Astrocyte of the cerebellum (primary cell): ENCODE data around the gene UFL1.

Experiments
- DNase-seq: peaks from one replicate; pipeline ENCODE4 v3.0.0-alpha.2; 2011; ENCODE audit warnings: low read depth
- H3K4me3 ChIP-seq: 2 replicates; pipeline ENCODE4 v1.5.1; 2011; ENCODE audit warnings: mild to moderate bottlenecking, low read depth, low read length, moderate library complexity
- CTCF ChIP-seq: IDR thresholded peaks from 2 replicates; pipeline ENCODE4 v1.5.1; 2012; ENCODE audit warnings: low read length, low read depth, moderate library complexity, mild to moderate bottlenecking; ENCODE audit errors: missing control alignments
- in situ Hi-C: cut with HindIII; loops from 2 replicates; pipeline ENCODE4 v1.10.0; 2017; ENCODE audit warnings: low sequenced_read_pairs

Gene UFL1

GRCh38 chr6:96563853-96564252, 42.2 kb downstream of the UFL1 start:
- in situ Hi-C loops = no loop called here
- no peak overlapping the region for H3K4me3 ChIP-seq
- TF ChIP-seq CTCF = no peak
- no peak for DNase-seq

DNA sequence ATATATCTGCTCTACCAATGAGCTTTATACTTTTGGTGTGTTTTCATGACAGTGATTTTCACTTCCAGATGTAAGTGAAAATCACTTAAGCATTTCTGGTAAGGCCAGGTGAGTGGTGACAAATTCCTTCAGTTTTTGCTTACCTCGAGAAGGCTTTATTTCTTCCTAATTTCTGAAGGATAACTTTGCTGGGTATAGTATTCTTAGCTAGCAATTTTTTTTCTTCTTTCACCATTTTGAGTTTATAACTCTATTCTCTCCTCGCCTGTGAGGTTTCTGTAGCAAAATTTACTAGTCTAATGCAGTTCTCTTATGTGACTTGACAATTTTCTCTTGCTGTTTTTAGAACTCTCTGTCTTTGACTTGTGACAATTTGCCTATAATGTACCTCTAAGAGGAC, 48.4 kb downstream of the UFL1 start:
- H3K4me3 ChIP-seq = no peak overlapping the region
- no peak for DNase-seq

DNA sequence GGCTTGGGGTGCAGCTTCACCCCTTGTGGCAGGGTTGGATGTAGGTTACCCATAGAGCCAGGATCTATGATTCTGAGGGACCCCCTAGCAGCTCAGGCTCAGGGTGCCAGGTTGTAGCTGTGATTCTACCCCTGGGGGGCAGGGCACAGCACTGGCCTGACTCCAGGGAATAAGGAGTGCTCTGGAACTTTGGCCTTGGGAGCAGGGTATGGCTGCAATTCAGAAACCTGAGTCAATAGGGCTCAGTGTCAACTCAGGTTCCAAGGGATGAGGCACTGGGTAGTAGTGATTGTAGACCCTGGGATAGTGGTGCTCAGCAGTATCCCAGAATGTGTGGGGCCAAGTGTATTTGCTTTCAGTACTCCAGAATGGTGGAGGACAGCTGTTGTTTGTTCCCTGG, 49.9 kb downstream of the UFL1 start:
- no peak overlapping the region for H3K4me3 ChIP-seq
- in situ Hi-C loops = no loop called here
- no peak for TF ChIP-seq CTCF
- DNase-seq = no peak

More for the DNA sequence above, 48.4 kb downstream of the UFL1 start:
- no peak for TF ChIP-seq CTCF
- in situ Hi-C loops = no loop called here

GRCh38 chr6:96575359-96575758, 53.8 kb downstream of the UFL1 start:
- no peak for TF ChIP-seq CTCF
- DNase-seq = no peak
- in situ Hi-C loops = no loop called here
- H3K4me3 ChIP-seq = no peak overlapping the region

- no peak for TF ChIP-seq CTCF
- in situ Hi-C loops = no loop called here
- no peak for DNase-seq
- no peak overlapping the region for H3K4me3 ChIP-seq
Observed at GRCh38 chr6:96576221-96576620, 54.6 kb downstream of the UFL1 start.

GRCh38 chr6:96582021-96582420, 60.4 kb downstream of the UFL1 start:
- in situ Hi-C loops = no loop called here
- no peak overlapping the region for H3K4me3 ChIP-seq
- DNase-seq = no peak
- TF ChIP-seq CTCF = no peak

DNA sequence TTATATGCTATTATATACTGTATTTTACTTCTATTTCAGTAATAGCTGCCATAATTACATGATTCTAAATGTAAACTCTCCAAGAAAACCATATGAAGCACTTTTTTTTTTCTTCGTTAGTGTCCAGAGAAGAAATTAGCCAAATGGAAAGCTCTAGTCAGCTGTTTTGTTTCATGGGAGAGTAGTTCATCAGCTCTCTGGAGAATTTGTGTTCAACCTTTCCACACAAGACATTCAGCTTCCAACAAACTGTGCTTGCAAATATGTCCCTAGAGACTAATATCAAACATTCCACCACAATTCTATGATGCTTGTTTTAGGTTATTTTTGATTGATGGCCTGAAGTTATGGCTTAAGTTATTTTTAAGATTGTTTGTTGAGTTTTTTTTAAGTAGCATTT, 60.8 kb downstream of the UFL1 start:
- H3K4me3 ChIP-seq = no peak overlapping the region
- no peak for TF ChIP-seq CTCF

More for the DNA sequence above, 60.8 kb downstream of the UFL1 start:
- DNase-seq = no peak
- in situ Hi-C loops = no loop called here
